H7 (cell line): ENCODE measurements around the gene WDR76. TPM values are rescaled to one million over a fixed set of nuclear protein-coding genes. Genes with fewer than 3 reads are reported as not detected.

Source experiments
- DNase-seq: peaks from one replicate; pipeline ENCODE4 v3.0.0; 2012
- H3K27me3 ChIP-seq: 2 replicates; pipeline ENCODE4 v1.6.0; 2011; ENCODE audit warnings: mild to moderate bottlenecking, low read length; ENCODE audit not compliant: control insufficient read depth, insufficient read depth
- H3K36me3 ChIP-seq: replicated peaks from 2 replicates; pipeline ENCODE4 v1.5.1; 2011; ENCODE audit warnings: low read length; ENCODE audit not compliant: control insufficient read depth, insufficient read depth
- H3K4me3 ChIP-seq: 2 replicates; pipeline ENCODE4 v1.5.1; 2011; ENCODE audit warnings: low read depth, mild to moderate bottlenecking, control low read depth, low read length, moderate library complexity; ENCODE audit not compliant: insufficient read depth
- total RNA-seq: library from RNA; depleted of rRNA; stranded (reverse); fragments of >200 nt; shearing (Covaris generic); gene quantifications from 2 replicates; pipeline ENCODE4 v1.2.3, GENCODE V29; 2014; rRNA removed

WDR76 gene
- total RNA-seq, result 19.3 and 21.3 TPM in 2 replicates

DNA sequence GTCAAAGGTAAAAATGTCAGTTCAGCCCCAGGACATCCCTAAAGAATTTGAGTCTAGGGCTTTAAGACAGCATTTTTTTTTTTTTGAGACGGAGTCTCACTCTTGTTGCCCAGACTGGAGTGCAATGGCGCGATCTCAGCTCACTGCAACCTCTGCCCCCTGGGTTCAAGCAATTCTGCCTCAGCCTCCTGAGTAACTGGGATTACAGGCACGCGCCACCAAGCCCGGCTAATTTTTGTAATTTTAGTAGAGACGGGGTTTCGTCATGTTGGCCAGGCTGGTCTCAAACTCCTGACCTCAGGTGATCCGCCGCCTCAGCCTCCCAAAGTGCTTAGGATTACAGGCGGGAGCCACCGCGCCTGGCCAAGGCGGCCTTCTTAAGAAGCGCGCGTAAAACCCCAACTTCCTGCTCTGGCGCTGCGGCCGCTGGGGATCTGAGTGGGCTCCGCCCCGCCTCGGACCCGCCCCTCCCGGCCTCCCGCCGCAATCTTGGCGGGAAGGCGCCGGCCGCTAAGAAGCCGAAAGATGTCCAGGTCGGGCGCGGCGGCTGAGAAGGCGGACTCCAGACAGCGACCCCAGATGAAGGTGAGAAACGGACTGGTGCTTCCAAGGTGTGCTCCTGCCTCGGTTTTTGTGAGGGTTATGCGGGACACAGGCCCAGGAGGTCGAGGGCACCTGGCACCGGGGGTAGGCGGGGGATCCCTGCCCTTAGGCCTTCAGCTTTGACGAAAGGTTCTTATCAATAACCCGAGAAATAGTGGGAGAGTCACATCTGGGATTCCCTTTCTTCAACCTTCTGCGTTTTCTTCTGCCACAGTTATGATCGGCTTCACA is at the start of gene WDR76:
WDR76 (plus strand) TSS at position 495 of the 834 bp plus-strand sequence; CDS start at position 526, 31 bp downstream.
- peak; percentile 94 for DNase-seq
- no peaks in the 10 kb centered on the region; the same call in 1 of the 2 replicates for H3K36me3 ChIP-seq
- H3K27me3 ChIP-seq, result no peaks in the 10 kb centered on the region
- H3K4me3 ChIP-seq, result peak within 1 kb of the TSS; percentile 68

DNA sequence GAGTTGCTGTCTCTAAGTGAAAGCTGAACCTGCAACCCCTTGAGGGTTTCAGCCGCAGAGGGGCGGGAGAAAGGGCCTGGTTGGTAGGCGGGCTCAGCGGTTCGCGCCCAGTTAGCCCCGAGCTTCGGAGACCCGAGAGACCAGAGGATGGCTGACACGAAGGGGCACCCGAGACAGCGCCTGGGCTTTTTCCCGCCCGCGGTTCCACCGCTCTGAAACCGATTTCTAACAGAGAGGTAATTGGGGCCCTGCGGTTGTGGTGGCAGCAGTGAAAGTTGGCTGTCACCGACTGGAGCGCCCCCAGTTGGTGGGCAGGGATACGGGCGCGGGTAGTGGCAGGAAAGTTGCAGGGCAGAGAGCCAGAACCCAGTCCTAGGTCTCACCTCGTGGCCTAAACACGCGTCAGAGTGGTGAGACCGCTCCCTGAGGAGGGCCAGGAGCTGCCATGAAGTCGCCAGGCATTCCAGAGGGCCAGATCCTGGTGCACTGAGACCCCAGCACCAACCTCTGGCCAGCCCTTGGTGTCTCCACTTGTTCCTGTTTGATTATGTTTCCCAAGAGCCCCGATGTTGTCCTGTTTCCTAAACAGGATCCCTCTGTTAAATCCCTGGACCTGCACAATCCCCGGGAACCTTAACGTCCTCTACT is 49.4 kb upstream of the WDR76 start:
- H3K4me3 ChIP-seq, result peak overlapping the region; percentile 77
- peaks cover 3% of the 10 kb centered on the region for H3K36me3 ChIP-seq
- no peaks in the 10 kb centered on the region; the same call in 1 of the 2 replicates for H3K27me3 ChIP-seq

DNA sequence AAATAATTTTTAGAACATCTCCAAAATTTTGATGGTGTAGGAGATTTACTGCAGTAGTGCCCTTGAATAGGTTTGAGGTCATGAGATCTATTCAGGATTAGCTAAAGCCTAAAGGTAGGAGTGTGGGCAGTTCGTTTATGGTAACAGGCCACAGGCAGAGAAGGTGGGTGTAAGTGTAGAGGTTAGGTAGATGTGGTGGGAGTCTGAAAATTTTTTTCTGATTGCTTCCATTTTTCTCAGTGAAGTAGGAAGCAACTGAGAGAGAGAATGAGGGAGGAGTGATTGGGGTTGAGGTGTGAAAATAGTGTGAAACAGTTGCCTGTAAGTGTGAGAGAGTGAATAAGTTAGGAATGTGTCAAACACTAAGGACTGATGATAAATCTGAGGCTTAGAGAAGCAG is 47.8 kb upstream of the WDR76 start:
- Histone ChIP-seq H3K27me3 (no peaks in the 10 kb centered on the region; the same call in 1 of the 2 replicates), H3K36me3 (no peaks in the 10 kb centered on the region; the same call in 1 of the 2 replicates), H3K4me3 (no peak overlapping the region)
- DNase-seq, result no peak

More for the DNA sequence above, 49.4 kb upstream of the WDR76 start:
- peak; percentile 83 for DNase-seq

DNA sequence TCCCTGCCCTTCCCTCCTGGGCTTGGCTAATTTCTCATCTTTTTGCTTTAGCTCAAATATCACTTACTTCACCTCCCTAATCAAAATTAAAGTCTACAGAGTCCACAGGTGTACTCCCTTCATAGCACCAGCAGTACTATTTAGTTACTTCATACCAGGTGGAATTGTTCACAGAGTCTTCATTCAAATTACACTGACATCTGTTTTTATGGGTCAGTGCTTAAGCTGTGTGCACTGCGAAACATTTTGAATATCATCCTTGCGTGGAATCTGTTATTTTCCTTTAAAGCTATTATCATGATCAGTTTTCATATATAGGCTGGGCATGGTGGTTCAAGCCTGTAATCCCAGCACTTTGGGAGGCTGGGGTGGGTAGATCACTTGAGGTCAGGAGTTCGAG is 37.4 kb upstream of the WDR76 start:
- H3K27me3 ChIP-seq, result no peaks in the 10 kb centered on the region
- H3K36me3 ChIP-seq, result peaks cover 11% of the 10 kb centered on the region
- no peak for DNase-seq
- H3K4me3 ChIP-seq, result no peak overlapping the region

DNA sequence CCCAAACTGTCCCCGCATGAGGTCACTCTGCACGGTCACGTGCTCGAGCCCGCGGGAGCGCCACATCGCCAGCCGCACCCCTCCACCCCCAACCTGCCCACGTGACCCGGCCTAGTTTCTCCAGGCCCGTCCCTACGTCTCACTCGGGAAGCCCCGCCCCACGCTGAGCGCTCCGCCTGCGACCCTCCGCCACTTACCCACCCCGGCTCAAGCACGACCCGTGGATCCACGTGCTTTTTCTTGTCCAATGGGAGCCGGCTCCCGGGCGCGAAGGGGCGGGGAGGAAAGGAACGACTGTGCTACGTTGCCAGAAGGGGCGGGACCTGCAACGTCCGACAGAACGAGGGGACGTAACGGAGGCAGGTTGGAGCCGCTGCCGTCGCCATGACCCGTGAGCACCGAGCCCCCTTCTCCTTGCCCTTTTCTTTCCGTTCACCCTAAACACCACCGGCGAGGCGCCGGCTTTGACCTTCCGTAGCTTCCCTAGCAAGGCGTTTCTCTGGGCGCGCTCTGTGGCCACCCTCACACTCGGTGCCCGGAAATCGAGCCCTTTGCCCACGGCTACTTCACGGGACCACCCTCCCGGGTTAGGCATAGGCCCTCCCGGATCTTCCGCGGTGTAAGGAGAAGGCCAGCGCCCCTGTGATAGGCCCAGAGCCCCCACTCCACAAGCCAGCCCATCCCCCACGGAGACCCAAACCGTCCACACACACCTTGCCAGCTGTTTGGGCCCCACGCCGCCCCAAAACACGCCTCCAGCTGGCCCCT is 34.6 kb upstream of the WDR76 start, which contains the start of gene SERF2:
SERF2 (plus strand) TSS at position 328 of the 768 bp plus-strand sequence; CDS start at position 385, 57 bp downstream.
- peak; percentile 100 for DNase-seq
- H3K27me3 ChIP-seq, result no peaks in the 10 kb centered on the region
- H3K36me3 ChIP-seq, result peaks cover 22% of the 10 kb centered on the region
- peak within 1 kb of the TSS; percentile 99 for H3K4me3 ChIP-seq

DNA sequence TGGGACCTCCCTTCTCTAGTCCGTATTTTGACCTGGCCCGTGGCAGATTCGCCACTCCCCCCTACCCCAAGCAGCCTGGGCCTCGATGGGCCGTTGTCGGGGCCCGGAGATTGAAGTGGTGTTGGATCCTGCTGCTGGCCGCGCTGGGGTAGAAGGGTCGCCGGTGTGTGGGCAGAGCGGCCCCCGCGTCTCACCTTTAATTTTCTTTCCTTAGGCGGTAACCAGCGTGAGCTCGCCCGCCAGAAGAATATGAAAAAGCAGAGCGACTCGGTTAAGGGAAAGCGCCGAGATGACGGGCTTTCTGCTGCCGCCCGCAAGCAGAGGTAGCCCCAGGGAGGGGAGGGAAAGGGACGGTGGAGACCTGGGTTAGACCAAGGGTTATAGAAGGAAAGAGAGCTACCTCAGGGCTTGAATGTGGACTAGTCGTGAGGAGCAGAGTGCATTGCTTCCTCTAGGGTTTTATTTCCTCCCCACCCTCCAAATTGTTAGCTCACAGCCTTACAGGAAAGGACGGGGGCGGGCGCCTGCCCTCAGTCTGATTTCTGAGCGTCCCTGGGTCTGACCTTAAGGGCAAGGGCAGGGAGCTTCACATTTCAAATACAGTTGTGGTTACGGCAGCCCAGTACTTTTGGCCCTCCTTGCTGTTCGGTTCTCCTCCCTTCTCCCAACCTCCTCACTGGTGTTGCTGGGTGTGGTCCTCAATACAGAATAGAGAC is 33.9 kb upstream of the WDR76 start:
- DNase-seq, result peak; percentile 61
- no peaks in the 10 kb centered on the region for H3K27me3 ChIP-seq
- H3K36me3 ChIP-seq, result peaks cover 22% of the 10 kb centered on the region
- peak overlapping the region; percentile 99 for H3K4me3 ChIP-seq

DNA sequence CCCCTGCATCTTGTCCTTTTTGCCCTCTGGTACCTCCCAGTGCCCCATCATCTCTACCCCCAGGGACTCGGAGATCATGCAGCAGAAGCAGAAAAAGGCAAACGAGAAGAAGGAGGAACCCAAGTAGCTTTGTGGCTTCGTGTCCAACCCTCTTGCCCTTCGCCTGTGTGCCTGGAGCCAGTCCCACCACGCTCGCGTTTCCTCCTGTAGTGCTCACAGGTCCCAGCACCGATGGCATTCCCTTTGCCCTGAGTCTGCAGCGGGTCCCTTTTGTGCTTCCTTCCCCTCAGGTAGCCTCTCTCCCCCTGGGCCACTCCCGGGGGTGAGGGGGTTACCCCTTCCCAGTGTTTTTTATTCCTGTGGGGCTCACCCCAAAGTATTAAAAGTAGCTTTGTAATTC is 33.2 kb upstream of the WDR76 start:
- Histone ChIP-seq H3K4me3 (no peak overlapping the region), H3K27me3 (no peaks in the 10 kb centered on the region), H3K36me3 (peaks cover 22% of the 10 kb centered on the region)
- no peak for DNase-seq

DNA sequence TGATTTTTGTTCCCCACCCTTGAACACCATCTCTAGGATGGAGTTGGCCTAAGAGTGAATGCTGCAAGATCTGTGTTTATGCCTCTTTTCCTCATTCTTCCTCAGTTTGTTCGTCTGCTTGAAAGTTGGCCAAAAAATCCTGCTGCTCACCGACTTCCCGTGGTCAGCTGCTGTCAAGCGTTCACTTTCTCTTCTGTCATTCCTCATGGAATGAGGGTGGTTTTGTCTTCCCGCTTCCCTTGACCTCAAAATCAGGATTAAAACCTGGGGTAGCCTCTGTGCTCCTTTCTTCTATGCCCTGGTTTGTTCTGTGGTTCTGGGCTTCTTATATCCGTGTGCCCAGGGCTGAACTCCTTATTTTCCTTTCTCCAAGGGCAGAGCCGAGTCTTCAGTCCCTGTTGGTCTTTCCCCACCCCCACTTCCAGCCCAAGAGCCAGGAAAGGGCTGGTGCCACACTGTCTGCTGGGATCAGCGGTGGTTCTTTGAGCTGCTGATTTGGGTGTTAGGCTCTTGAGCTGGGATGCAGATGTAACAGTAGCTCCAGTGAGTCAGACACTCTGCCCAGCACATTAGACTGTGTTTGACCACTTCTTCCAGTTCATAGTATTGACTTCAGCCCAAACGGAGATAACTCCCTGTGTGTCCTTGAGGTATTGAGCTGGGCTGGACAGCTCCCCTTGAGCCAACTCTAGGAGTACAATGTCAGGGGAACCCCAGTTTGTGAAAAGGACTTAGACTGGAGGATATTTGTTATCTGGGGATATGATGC is 32.3 kb upstream of the WDR76 start:
- Histone ChIP-seq H3K4me3 (no peak overlapping the region), H3K36me3 (peaks cover 22% of the 10 kb centered on the region), H3K27me3 (no peaks in the 10 kb centered on the region)
- no peak for DNase-seq

DNA sequence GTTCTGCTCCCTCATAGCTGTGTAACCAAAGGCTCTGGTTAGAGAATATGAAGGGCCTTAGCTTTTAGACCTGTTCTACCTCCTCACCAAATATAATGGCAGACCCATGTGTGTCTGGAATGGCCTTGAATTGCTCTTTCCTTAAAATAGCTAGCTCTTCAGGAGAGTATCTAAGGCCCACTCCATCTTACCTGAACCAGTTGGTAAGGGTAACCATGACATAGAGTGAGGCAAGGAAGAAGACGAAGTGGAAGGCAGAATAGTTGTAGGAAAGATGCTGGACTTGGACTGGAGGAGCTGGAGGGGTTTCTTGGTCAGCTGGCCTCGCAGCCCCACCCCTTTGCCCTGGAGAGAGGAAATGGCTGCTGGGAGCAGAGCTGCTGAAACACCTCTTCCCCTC is 31.6 kb upstream of the WDR76 start:
- peak; percentile 30 for DNase-seq
- Histone ChIP-seq H3K36me3 (peaks cover 22% of the 10 kb centered on the region), H3K27me3 (no peaks in the 10 kb centered on the region), H3K4me3 (no peak overlapping the region)

DNA sequence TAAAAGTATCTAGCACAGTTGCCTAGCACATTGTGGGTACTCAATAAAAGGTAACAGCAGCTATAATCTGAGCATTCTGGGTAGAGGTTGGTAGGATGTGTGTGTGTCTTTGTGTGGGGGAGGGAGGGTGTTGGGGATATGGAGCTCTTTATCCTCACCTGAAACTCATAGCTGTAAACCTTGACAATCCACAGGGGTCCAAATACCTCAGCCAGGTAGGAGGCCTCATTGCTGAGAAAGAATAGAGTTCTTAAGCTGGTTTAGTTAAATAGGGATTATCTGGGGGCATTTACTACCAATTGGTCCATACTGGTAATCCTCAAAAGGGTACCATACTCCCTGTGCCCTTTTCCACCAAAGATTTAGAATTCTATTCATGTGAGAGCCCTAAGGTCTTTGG is 30.8 kb upstream of the WDR76 start:
- Histone ChIP-seq H3K27me3 (no peaks in the 10 kb centered on the region), H3K4me3 (no peak overlapping the region), H3K36me3 (peaks cover 22% of the 10 kb centered on the region)
- DNase-seq, result peak; percentile 72

DNA sequence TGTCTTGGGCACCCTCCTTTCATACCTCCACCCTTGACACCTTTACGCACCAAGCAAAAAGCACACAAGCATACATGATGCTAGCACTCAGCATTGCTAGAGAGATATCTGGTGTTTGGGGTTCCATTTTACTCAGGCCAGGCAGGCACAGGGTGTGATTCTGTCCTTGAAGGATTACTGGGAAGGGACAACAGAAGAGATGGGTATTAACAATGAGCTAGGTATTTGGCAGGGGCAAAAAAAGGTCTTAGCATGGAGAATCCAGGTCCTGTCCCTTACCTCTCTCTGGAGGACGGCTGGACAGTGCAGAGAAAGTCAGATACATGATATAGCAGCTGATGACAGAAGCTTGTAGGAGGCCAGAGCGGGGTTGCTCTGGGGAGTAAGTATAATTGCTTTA is 30.2 kb upstream of the WDR76 start:
- peaks cover 22% of the 10 kb centered on the region for H3K36me3 ChIP-seq
- no peak overlapping the region for H3K4me3 ChIP-seq
- H3K27me3 ChIP-seq, result no peaks in the 10 kb centered on the region
- no peak for DNase-seq

DNA sequence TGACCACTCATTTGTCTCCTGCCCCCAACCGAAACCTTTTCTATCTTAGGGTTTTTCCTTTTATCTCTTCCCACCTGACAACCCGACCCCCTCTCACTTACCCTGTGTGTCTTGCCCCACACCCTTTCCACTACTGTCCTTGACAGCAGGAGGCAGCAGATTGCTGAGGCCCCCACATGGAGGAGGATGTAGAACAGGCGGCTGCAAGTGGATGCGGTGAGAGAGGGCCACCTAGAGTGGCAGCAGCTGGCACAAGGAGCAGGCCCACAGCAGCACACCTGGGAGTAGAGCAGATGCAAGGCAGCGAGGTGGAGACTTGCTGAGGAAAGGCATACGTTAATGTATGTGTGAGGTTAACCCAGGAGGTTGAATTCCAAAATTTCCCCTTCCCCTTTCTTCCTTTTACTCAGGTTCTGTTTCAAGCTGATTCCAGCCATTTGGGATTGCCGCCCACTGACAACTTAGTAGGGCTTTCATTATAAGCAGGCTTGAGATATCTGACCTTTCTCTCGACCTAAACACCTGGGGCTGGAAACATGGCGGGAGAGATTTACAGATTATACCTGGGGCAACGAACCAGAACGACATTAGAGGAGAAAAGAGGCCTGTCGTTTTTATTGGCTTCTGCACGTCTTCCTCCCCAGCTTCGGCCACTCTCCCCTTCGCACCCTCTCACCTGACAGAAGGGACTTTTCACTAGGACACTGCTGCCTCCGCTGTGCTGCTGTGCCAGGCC is 27.4 kb upstream of the WDR76 start:
- DNase-seq, result peak; percentile 38
- H3K27me3 ChIP-seq, result no peaks in the 10 kb centered on the region
- H3K4me3 ChIP-seq, result no peak overlapping the region
- H3K36me3 ChIP-seq, result peaks cover 14% of the 10 kb centered on the region

DNA sequence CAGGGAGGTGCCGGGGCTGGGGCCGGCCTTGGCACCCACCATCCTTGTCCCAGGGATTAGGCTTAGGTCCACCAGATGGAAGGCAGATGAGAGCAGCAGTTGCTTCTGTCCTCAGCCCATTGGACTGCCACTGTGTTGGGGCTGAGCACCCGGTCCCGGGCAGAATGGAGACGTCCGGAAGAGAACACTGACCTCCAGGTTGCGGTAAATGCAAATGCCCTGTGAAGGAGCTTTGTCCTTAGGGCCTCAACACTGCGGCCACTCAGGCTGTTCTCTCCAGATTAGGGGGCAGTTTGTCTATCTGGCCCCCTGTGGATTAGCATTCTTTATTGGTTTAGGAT is 26.9 kb upstream of the WDR76 start, which contains the start of gene SERINC4:
SERINC4 (minus strand) TSS at position 276 of the 341 bp plus-strand sequence; CDS start at position 42, 234 bp downstream.
- peak; percentile 52 for DNase-seq
- Histone ChIP-seq H3K4me3 (peak within 1 kb of the TSS; percentile 72), H3K27me3 (no peaks in the 10 kb centered on the region), H3K36me3 (peaks cover 14% of the 10 kb centered on the region)
